HepG2 (cell line): Measurements from ENCODE around the gene OVCA2. TPM values are rescaled to one million over a fixed set of nuclear protein-coding genes. Genes with fewer than 3 reads are reported as not detected.
A peak's percentile ranks its signal among the peaks of the same experiment; 100 is the strongest.

ENCODE experiments used
- CCAR2 ChIP-seq: fragments of 200-400 bp; formaldehyde crosslinking; optimal IDR thresholded peaks from 2 replicates; pipeline ENCODE3; 2018; ENCODE audit warnings: low read depth, mild to moderate bottlenecking, low read length, moderate library complexity
- ELF3 ChIP-seq: IDR thresholded peaks from 2 replicates; pipeline ENCODE4 v1.6.1; 2016; ENCODE audit warnings: missing genetic modification reagents, missing compliant biosample characterization
- KAT7 ChIP-seq: IDR thresholded peaks from 2 replicates; pipeline ENCODE4 v1.6.1; 2018; ENCODE audit warnings: borderline replicate concordance, missing compliant biosample characterization
- KLF15 ChIP-seq: sonication (generic); formaldehyde crosslinking; IDR thresholded peaks from 2 replicates; pipeline ENCODE4 v1.8.1; 2023; ENCODE audit warnings: borderline replicate concordance, mild to moderate bottlenecking, inconsistent platforms, missing genetic modification reagents, mixed read lengths
- MXD4 ChIP-seq: IDR thresholded peaks from 2 replicates; pipeline ENCODE4 v1.6.1; 2016; ENCODE audit warnings: mild to moderate bottlenecking, missing biosample characterization, missing genetic modification reagents
- MZF1 ChIP-seq: sonication (generic); formaldehyde crosslinking; IDR thresholded peaks from 2 replicates; pipeline ENCODE4 v1.8.1; 2023; ENCODE audit warnings: mild to moderate bottlenecking, missing genetic modification reagents, borderline replicate concordance
- REL ChIP-seq: sonication (generic); formaldehyde crosslinking; conservative IDR thresholded peaks from 2 replicates; pipeline ENCODE4 v1.8.0; 2022; ENCODE audit warnings: mild to moderate bottlenecking, missing genetic modification reagents, moderate library complexity
- ZNF124 ChIP-seq: sonication (generic); formaldehyde crosslinking; IDR thresholded peaks from 2 replicates; pipeline ENCODE4 v1.4.0; 2020; ENCODE audit warnings: missing genetic modification reagents
- ZNF138 ChIP-seq: sonication (generic); formaldehyde crosslinking; IDR thresholded peaks from 2 replicates; pipeline ENCODE4 v1.5.0; 2020; ENCODE audit warnings: mild to moderate bottlenecking, low read depth, missing genetic modification reagents
- ZNF333 ChIP-seq: sonication (generic); formaldehyde crosslinking; IDR thresholded peaks from 2 replicates; pipeline ENCODE4 v1.4.0; 2020; ENCODE audit warnings: mild to moderate bottlenecking, missing genetic modification reagents, borderline replicate concordance
- ZNF460 ChIP-seq: sonication (generic); formaldehyde crosslinking; IDR thresholded peaks from 2 replicates; pipeline ENCODE4 v1.5.1; 2020; ENCODE audit warnings: missing genetic modification reagents, mild to moderate bottlenecking, borderline replicate concordance
- ZNF615 ChIP-seq: sonication (generic); formaldehyde crosslinking; IDR thresholded peaks from 2 replicates; pipeline ENCODE4 v1.5.0; 2020; ENCODE audit warnings: mild to moderate bottlenecking, missing genetic modification reagents, borderline replicate concordance
- polyA plus RNA-seq, 8 experiments: library from polyadenylated mRNA; depleted of rRNA in 3 of 8; stranded (reverse) in 7 of 8; unstranded in 1 of 8; fragments of >200 nt; fragmentation: Illumina TruSeq in 4 of 8; extraction: Trizol in 4 of 8; gene quantifications; 2 replicates each; pipeline versions ENCODE4 v1.2.1 to v1.2.3, GENCODE V29; 2011 to 2016; ENCODE audit warnings: low read depth in 4 of 8, missing spikeins in 1 of 8, mixed read lengths in 1 of 8; ENCODE audit not compliant: insufficient read depth in 1 of 8
- total RNA-seq, 5 experiments: library from RNA; depleted of rRNA; stranded (reverse); fragments of >200 nt; fragmentation: Illumina TruSeq; extraction: Trizol; gene quantifications; 2 replicates each; pipeline ENCODE4 v1.2.3, GENCODE V29; 2016; ENCODE audit warnings: low read depth in 1 of 5
- TF ChIP-seq, protein P1 (sequence below): sonication (generic); formaldehyde crosslinking; IDR thresholded peaks from 2 replicates; pipeline ENCODE4 v1.8.0; 2022; ENCODE audit warnings: mild to moderate bottlenecking, missing genetic modification reagents; ENCODE audit not compliant: insufficient replicate concordance
- TF ChIP-seq, protein P2 (sequence below): sonication (generic); formaldehyde crosslinking; IDR thresholded peaks from 2 replicates; pipeline ENCODE4 v1.9.0; 2021; ENCODE audit warnings: missing genetic modification reagents, borderline replicate concordance
- TF ChIP-seq, protein P3 (sequence below), 2 experiments: IDR thresholded peaks; 2 replicates each; pipeline ENCODE4 v1.6.1; 2011 to 2012; ENCODE audit warnings: low read length in 2 of 2, borderline replicate concordance in 1 of 2, low read depth in 1 of 2, mild to moderate bottlenecking in 1 of 2, moderate library complexity in 1 of 2
- TF ChIP-seq, protein P4 (sequence below): sonication (generic); formaldehyde crosslinking; IDR thresholded peaks from 2 replicates; pipeline ENCODE4 v1.5.0; 2020; ENCODE audit warnings: missing genetic modification reagents
- TF ChIP-seq, protein P5 (sequence below): sonication (generic); formaldehyde crosslinking; IDR thresholded peaks from 2 replicates; pipeline ENCODE4 v1.8.1; 2023; ENCODE audit warnings: mild to moderate bottlenecking, moderate library complexity, missing genetic modification reagents
- TF ChIP-seq, protein P6 (sequence below): sonication (generic); formaldehyde crosslinking; IDR thresholded peaks from 2 replicates; pipeline ENCODE4 v1.4.0; 2020; ENCODE audit warnings: missing genetic modification reagents, low read depth, mild to moderate bottlenecking, borderline replicate concordance
- TF ChIP-seq, protein P7 (sequence below): sonication (generic); formaldehyde crosslinking; IDR thresholded peaks from 2 replicates; pipeline ENCODE4 v1.8.1; 2023; ENCODE audit warnings: mild to moderate bottlenecking, missing genetic modification reagents, borderline replicate concordance

The OVCA2 gene
- total and polyA plus RNA-seq, 2 of the 13 experiments (the other 11 are each of a cell fraction or from before 2014, with no cell fraction given), result 23.7 to 28.2 TPM

DNA sequence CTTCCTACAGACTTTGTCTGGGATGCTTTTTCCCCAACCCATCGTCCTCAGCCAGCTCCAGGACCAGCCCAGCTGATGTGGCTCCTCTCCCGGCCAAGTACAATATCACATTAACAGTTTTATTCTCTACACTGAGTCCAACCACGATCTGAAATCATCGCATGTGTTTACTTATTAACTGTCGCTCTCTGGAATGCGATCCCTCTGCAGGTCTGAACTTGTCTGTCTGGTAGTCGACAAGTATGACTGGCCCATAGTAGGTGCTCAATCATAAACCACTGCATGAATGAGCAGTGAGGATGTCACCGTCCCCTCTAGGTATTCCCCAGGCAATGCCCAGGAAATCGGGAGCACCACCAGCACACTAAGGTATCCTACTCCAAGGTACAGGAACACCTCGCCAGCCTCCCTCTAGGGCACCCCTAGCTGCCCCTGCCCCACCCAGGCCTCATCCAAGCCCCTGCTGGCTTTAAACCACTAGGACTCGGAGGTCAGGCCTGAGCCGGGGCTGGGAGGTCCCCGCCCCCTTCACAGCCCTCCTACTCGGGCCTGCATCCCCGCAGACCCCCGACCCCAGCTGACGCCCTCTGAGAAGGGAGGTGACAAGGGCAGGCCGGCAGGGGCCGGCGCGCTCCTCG lies 44.4 kb upstream of the OVCA2 start (continued):
- TF ChIP-seq ZNF615, result no peak
- TF ChIP-seq, protein P1, sequence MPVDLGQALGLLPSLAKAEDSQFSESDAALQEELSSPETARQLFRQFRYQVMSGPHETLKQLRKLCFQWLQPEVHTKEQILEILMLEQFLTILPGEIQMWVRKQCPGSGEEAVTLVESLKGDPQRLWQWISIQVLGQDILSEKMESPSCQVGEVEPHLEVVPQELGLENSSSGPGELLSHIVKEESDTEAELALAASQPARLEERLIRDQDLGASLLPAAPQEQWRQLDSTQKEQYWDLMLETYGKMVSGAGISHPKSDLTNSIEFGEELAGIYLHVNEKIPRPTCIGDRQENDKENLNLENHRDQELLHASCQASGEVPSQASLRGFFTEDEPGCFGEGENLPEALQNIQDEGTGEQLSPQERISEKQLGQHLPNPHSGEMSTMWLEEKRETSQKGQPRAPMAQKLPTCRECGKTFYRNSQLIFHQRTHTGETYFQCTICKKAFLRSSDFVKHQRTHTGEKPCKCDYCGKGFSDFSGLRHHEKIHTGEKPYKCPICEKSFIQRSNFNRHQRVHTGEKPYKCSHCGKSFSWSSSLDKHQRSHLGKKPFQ (CRISPR knock-in tag), result no peak
- no peak for TF ChIP-seq REL (CRISPR knock-in tag)
- TF ChIP-seq, protein P2, sequence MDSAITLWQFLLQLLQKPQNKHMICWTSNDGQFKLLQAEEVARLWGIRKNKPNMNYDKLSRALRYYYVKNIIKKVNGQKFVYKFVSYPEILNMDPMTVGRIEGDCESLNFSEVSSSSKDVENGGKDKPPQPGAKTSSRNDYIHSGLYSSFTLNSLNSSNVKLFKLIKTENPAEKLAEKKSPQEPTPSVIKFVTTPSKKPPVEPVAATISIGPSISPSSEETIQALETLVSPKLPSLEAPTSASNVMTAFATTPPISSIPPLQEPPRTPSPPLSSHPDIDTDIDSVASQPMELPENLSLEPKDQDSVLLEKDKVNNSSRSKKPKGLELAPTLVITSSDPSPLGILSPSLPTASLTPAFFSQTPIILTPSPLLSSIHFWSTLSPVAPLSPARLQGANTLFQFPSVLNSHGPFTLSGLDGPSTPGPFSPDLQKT (CRISPR knock-in tag), result no peak
- TF ChIP-seq, protein P3, sequence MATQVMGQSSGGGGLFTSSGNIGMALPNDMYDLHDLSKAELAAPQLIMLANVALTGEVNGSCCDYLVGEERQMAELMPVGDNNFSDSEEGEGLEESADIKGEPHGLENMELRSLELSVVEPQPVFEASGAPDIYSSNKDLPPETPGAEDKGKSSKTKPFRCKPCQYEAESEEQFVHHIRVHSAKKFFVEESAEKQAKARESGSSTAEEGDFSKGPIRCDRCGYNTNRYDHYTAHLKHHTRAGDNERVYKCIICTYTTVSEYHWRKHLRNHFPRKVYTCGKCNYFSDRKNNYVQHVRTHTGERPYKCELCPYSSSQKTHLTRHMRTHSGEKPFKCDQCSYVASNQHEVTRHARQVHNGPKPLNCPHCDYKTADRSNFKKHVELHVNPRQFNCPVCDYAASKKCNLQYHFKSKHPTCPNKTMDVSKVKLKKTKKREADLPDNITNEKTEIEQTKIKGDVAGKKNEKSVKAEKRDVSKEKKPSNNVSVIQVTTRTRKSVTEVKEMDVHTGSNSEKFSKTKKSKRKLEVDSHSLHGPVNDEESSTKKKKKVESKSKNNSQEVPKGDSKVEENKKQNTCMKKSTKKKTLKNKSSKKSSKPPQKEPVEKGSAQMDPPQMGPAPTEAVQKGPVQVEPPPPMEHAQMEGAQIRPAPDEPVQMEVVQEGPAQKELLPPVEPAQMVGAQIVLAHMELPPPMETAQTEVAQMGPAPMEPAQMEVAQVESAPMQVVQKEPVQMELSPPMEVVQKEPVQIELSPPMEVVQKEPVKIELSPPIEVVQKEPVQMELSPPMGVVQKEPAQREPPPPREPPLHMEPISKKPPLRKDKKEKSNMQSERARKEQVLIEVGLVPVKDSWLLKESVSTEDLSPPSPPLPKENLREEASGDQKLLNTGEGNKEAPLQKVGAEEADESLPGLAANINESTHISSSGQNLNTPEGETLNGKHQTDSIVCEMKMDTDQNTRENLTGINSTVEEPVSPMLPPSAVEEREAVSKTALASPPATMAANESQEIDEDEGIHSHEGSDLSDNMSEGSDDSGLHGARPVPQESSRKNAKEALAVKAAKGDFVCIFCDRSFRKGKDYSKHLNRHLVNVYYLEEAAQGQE (IDR thresholded peaks at IDR 0.05; ENCODE audit: borderline replicate concordance in 1 of 2, low read depth in 1 of 2, low read length in 2 of 2), result no peak
- no peak; the same call in 1 of the 2 replicates for TF ChIP-seq ELF3 (CRISPR knock-in tag)
- no peak for TF ChIP-seq CCAR2
- no peak for TF ChIP-seq ZNF333 (CRISPR knock-in tag)
- TF ChIP-seq ZNF124 (CRISPR knock-in tag), result no peak
- TF ChIP-seq, protein P4, sequence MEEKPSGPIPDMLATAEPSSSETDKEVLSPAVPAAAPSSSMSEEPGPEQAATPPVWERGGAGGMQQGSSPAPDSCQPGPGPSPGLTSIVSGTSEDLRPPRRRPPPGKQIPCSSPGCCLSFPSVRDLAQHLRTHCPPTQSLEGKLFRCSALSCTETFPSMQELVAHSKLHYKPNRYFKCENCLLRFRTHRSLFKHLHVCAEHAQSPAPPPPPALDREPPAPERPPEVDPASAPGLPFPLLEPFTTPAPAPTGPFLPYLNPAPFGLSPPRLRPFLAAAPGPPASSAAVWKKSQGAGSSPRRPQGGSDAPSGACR (CRISPR knock-in tag), result no peak; the same call in 1 of the 2 replicates
- no peak for TF ChIP-seq MZF1
- TF ChIP-seq ZNF460 (CRISPR knock-in tag), result no peak
- TF ChIP-seq, protein P5, sequence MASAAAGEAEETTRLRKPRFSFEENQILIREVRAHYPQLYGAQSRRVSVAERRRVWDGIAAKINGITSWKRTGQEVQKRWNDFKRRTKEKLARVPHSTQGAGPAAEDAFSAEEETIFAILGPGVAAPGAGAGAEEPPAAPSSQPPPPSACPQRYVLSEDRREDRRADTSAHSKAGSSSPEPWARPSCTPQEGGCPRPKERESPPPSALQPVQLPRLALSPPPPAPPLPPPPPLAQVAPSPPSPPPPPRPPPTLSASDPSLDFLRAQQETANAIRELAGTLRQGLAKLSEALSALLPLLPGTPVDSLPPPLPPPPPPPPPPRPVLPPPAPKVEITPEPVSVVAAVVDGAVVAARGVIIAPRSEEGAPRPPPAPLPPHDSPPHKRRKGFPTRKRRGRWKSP (CRISPR knock-in tag), result no peak
- TF ChIP-seq KAT7 (CRISPR knock-in tag), result no peak
- TF ChIP-seq ZNF138 (CRISPR knock-in tag), result no peak
- TF ChIP-seq, protein P6, sequence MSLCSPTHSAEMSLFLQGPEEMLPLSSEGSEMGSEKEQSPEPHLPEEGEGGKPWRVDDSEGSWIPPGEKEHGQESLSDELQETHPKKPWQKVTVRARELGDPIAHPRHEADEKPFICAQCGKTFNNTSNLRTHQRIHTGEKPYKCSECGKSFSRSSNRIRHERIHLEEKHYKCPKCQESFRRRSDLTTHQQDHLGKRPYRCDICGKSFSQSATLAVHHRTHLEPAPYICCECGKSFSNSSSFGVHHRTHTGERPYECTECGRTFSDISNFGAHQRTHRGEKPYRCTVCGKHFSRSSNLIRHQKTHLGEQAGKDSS (CRISPR knock-in tag), result no peak
- no peak for TF ChIP-seq MXD4 (CRISPR knock-in tag)
- 0 out of 2 replicates have a peak, but pooled peaks have one; percentile 42 for TF ChIP-seq KLF15 (CRISPR knock-in tag)
- TF ChIP-seq, protein P7, sequence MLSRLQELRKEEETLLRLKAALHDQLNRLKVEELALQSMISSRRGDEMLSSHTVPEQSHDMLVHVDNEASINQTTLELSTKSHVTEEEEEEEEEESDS (CRISPR knock-in tag), result no peak
